Measurements from ENCODE around the gene CLASP1.

DNA sequence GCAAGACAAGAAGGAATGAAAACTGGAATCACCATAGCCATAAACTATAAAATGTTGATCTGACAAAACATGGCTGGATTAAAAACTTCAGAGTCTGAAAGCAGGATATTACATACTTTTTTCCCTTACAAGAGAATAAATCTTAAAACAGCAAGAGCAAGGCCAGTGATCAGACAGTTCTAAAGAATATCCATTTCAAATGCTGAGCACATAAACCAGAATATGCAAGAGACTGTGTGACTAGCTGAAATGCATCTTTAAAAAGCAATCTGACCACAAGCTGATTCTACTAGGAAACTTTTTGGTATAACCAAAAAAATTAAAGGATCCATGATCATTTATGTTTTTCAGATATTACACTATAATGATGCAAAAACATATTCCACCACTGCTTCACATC is 239.3 kb downstream of the CLASP1 start:
- TF ChIP-seq, protein P1, sequence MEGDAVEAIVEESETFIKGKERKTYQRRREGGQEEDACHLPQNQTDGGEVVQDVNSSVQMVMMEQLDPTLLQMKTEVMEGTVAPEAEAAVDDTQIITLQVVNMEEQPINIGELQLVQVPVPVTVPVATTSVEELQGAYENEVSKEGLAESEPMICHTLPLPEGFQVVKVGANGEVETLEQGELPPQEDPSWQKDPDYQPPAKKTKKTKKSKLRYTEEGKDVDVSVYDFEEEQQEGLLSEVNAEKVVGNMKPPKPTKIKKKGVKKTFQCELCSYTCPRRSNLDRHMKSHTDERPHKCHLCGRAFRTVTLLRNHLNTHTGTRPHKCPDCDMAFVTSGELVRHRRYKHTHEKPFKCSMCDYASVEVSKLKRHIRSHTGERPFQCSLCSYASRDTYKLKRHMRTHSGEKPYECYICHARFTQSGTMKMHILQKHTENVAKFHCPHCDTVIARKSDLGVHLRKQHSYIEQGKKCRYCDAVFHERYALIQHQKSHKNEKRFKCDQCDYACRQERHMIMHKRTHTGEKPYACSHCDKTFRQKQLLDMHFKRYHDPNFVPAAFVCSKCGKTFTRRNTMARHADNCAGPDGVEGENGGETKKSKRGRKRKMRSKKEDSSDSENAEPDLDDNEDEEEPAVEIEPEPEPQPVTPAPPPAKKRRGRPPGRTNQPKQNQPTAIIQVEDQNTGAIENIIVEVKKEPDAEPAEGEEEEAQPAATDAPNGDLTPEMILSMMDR (IDR thresholded peaks at IDR 0.05; ENCODE audit: low read length) = no peak
- no peak for TF ChIP-seq EZH2 (IDR thresholded peaks at IDR 0.05; ENCODE audit: borderline replicate concordance, low read length)

Measured in OCI-LY1 (cell line).